OCI-LY1 (cell line): Measurements from ENCODE around the gene RNF141.

Source experiments
- H2AFZ ChIP-seq: fragments of 200-600 bp; sonication (generic), shearing (Covaris generic); 2 replicates; pipeline ENCODE4 v1.6.0; 2014; ENCODE audit warnings: antibody characterized with exemption, mild to moderate bottlenecking, low read length
- H3F3A ChIP-seq: fragments of 200-600 bp; sonication (generic), shearing (Covaris generic); 2 replicates; pipeline ENCODE4 v1.6.0; 2014; ENCODE audit warnings: mild to moderate bottlenecking, antibody characterized with exemption, low read length, moderate library complexity; ENCODE audit not compliant: insufficient read depth
- H3K27ac ChIP-seq: fragments of 200-600 bp; sonication (generic); 2 replicates; pipeline ENCODE4 v1.5.1; 2014; ENCODE audit warnings: low read length, mixed run types, mild to moderate bottlenecking, low read depth; ENCODE audit not compliant: poor library complexity, severe bottlenecking
- H3K27me3 ChIP-seq: fragments of 200-600 bp; sonication (generic); 2 replicates; pipeline ENCODE4 v1.6.0; 2014; ENCODE audit warnings: antibody characterized with exemption, mild to moderate bottlenecking, low read length, moderate library complexity; ENCODE audit not compliant: insufficient read depth
- H3K36me3 ChIP-seq: fragments of 200-600 bp; sonication (generic); 2 replicates; pipeline ENCODE4 v1.6.1; 2014; ENCODE audit warnings: mild to moderate bottlenecking, antibody characterized with exemption, low read length, moderate library complexity, mixed read lengths; ENCODE audit not compliant: insufficient read depth
- H3K4me1 ChIP-seq: fragments of 200-600 bp; sonication (generic); 2 replicates; pipeline ENCODE4 v1.5.1; 2014; ENCODE audit warnings: mild to moderate bottlenecking, low read length, moderate library complexity; ENCODE audit not compliant: insufficient read depth, severe bottlenecking
- H3K4me2 ChIP-seq: fragments of 200-600 bp; sonication (generic), shearing (Covaris generic); 2 replicates; pipeline ENCODE4 v1.6.1; 2014; ENCODE audit warnings: low read length
- H3K4me3 ChIP-seq: fragments of 200-600 bp; sonication (generic); 2 replicates; pipeline ENCODE4 v1.5.1; 2014; ENCODE audit warnings: low read length, low read depth, mild to moderate bottlenecking, mixed read lengths; ENCODE audit not compliant: poor library complexity, severe bottlenecking
- H3K79me2 ChIP-seq: fragments of 200-600 bp; shearing (Covaris generic); 2 replicates; pipeline ENCODE4 v1.6.1; 2016; ENCODE audit warnings: mixed run types, low read length, mixed read lengths; ENCODE audit not compliant: insufficient read depth
- H3K9ac ChIP-seq: fragments of 200-600 bp; sonication (generic), shearing (Covaris generic); 2 replicates; pipeline ENCODE4 v1.6.1; 2014; ENCODE audit warnings: mild to moderate bottlenecking, low read length, mixed read lengths
- H3K9me2 ChIP-seq: fragments of 200-600 bp; sonication (generic), shearing (Covaris generic); 2 replicates; pipeline ENCODE4 v1.6.1; 2014; ENCODE audit warnings: low read depth, mild to moderate bottlenecking, low read length, mixed read lengths
- H3K9me3 ChIP-seq: fragments of 200-600 bp; shearing (Covaris generic); 2 replicates; pipeline ENCODE4 v1.6.1; 2014; ENCODE audit warnings: low read length, mixed read lengths
- H4K20me1 ChIP-seq: fragments of 200-600 bp; sonication (generic), shearing (Covaris generic); 2 replicates; pipeline ENCODE4 v1.6.0; 2016; ENCODE audit warnings: mild to moderate bottlenecking, low read length; ENCODE audit not compliant: insufficient read depth
- CTCF ChIP-seq: fragments of 200-600 bp; sonication (generic), shearing (Covaris generic); IDR thresholded peaks from 2 replicates; pipeline ENCODE4 v1.5.1; 2017; ENCODE audit warnings: mild to moderate bottlenecking, antibody characterized with exemption, low read length, moderate library complexity, mixed read lengths
- EZH2 ChIP-seq: fragments of 200-600 bp; sonication (generic), shearing (Covaris generic); IDR thresholded peaks from 2 replicates; pipeline ENCODE4 v1.8.0; 2017; ENCODE audit warnings: borderline replicate concordance, mixed run types, mild to moderate bottlenecking, antibody characterized with exemption, low read length, moderate library complexity, mixed read lengths

Gene RNF141

GRCh38 chr11:10587995-10588394, 47.0 kb upstream of the RNF141 start:
- H3F3A ChIP-seq = no peaks in the 10 kb centered on the region
- no peak overlapping the region for H3K9ac ChIP-seq
- H2AFZ ChIP-seq = no peak overlapping the region
- no peaks in the 10 kb centered on the region for H3K36me3 ChIP-seq
- TF ChIP-seq EZH2 (no peak), CTCF (no peak)
- H3K4me1 ChIP-seq = no peaks in the 10 kb centered on the region
- H3K4me2 ChIP-seq = no peak overlapping the region
- no peak overlapping the region for H3K4me3 ChIP-seq
- no peak overlapping the region for H3K27ac ChIP-seq
- H3K9me2 ChIP-seq = no peaks in the 10 kb centered on the region
- H3K9me3 ChIP-seq = no peaks in the 10 kb centered on the region
- H4K20me1 ChIP-seq = no peaks in the 10 kb centered on the region
- H3K27me3 ChIP-seq = peaks cover 4% of the 10 kb centered on the region; the same call in 1 of the 2 replicates
- no peaks in the 10 kb centered on the region for H3K79me2 ChIP-seq

- Histone ChIP-seq H3K9me3 (no peaks in the 10 kb centered on the region), H3K4me2 (no peak overlapping the region), H3K4me1 (no peaks in the 10 kb centered on the region), H3K9ac (no peak overlapping the region), H4K20me1 (no peaks in the 10 kb centered on the region), H3K36me3 (no peaks in the 10 kb centered on the region), H2AFZ (no peak overlapping the region), H3K79me2 (no peaks in the 10 kb centered on the region), H3K4me3 (no peak overlapping the region), H3F3A (no peaks in the 10 kb centered on the region), H3K27me3 (peaks cover 4% of the 10 kb centered on the region; the same call in 1 of the 2 replicates), H3K27ac (no peak overlapping the region), H3K9me2 (no peaks in the 10 kb centered on the region)
- TF ChIP-seq CTCF = no peak
- no peak for TF ChIP-seq EZH2
These were observed 46.4 kb upstream of the RNF141 start for GRCh38 chr11:10587388-10587787.

GRCh38 chr11:10584071-10584501, 43.1 kb upstream of the RNF141 start:
- H3K4me2 ChIP-seq = no peak overlapping the region
- H4K20me1 ChIP-seq = no peaks in the 10 kb centered on the region
- no peaks in the 10 kb centered on the region for H3F3A ChIP-seq
- TF ChIP-seq CTCF = no peak
- TF ChIP-seq EZH2 = no peak
- peaks cover 4% of the 10 kb centered on the region; the same call in 1 of the 2 replicates for H3K27me3 ChIP-seq
- no peak overlapping the region for H3K4me3 ChIP-seq
- H2AFZ ChIP-seq = no peak overlapping the region
- no peak overlapping the region for H3K27ac ChIP-seq
- no peaks in the 10 kb centered on the region for H3K4me1 ChIP-seq
- no peaks in the 10 kb centered on the region for H3K79me2 ChIP-seq
- no peaks in the 10 kb centered on the region for H3K9me2 ChIP-seq
- no peaks in the 10 kb centered on the region for H3K36me3 ChIP-seq
- H3K9ac ChIP-seq = no peak overlapping the region
- no peaks in the 10 kb centered on the region for H3K9me3 ChIP-seq
